HepG2 (cell line): ENCODE measurements around the gene ZG16B. TPM values are rescaled to one million over a fixed set of nuclear protein-coding genes. Genes with fewer than 3 reads are reported as not detected.

Experiments
- ATAC-seq: fragments of 200-7000 bp; cut with Tn5 transposase; 3 replicates; pipeline ENCODE4 v1.9.1; 2020; ENCODE audit warnings: mild to moderate bottlenecking, moderate library complexity
- Bru-seq: library from RNA; stranded (reverse); fragments of 400-500 nt; gene quantifications from one replicate; lab custom pipeline; 2021; lab: Mats Ljungman, UMichigan
- BruChase-seq, 2 experiments: library from RNA; stranded (reverse); fragments of 400-500 nt; gene quantifications; one replicate each; lab custom pipeline; 2021; lab: Mats Ljungman, UMichigan
- BruUV-seq: library from RNA; stranded (reverse); fragments of 400-500 nt; replicated peaks from 2 replicates; lab custom pipeline; 2021; lab: Mats Ljungman, UMichigan
- CTCF ChIA-PET: fragments of 300-600 bp; formaldehyde crosslinking; extraction: SDS; loops from one replicate; lab custom pipeline; 2021; ENCODE audit warnings: low total read pairs, inconsistent platforms, low intra/inter-chr PET ratio; lab: Yijun Ruan, JAX
- POLR2A ChIA-PET: fragments of 350-600 bp; sonication (Branson Sonifier 250); formaldehyde crosslinking; loops from one replicate; lab custom pipeline; 2020; ENCODE audit warnings: antibody characterized with exemption, inconsistent platforms; lab: Yijun Ruan, JAX
- DNase-seq: peaks from one replicate; pipeline ENCODE4 v3.0.0-alpha.2; 2015; ENCODE audit warnings: low spot score
- FAIRE-seq: peaks from 3 replicates; lab custom pipeline; 2011; peaks lifted over from hg19 to GRCh38; lab: Jason Lieb, UNC
- H2AFZ ChIP-seq: one replicate; pipeline ENCODE4 v1.6.1; 2011; ENCODE audit warnings: low read length, inconsistent platforms
- H3K27ac ChIP-seq: fragments of 300-600 bp; 3 replicates; pipeline ENCODE4 v1.8.0; 2011; ENCODE audit warnings: mixed run types, mild to moderate bottlenecking, mixed read lengths, low read length, inconsistent platforms; ENCODE audit not compliant: insufficient read depth; ENCODE audit errors: extremely low read length
- H3K27me3 ChIP-seq, 2 experiments: fragments of 200-600 bp in 1 of 2; 2 replicates in 1 of 2; 3 replicates in 1 of 2; pipeline versions ENCODE4 v1.6.0 to v1.8.0; 2011; ENCODE audit warnings: low read length in 2 of 2, mild to moderate bottlenecking in 2 of 2, moderate library complexity in 2 of 2, inconsistent platforms in 1 of 2; ENCODE audit not compliant: insufficient read depth in 2 of 2, control insufficient read depth in 1 of 2
- H3K36me3 ChIP-seq, 2 experiments: fragments of 200-600 bp in 1 of 2; replicated peaks in 1 of 2; 2 replicates in 1 of 2; 3 replicates in 1 of 2; pipeline versions ENCODE4 v1.5.1 to v1.8.0; 2011; ENCODE audit warnings: low read length in 2 of 2, inconsistent platforms in 1 of 2; ENCODE audit not compliant: insufficient read depth in 2 of 2, control insufficient read depth in 1 of 2
- H3K4me1 ChIP-seq: 2 replicates; pipeline ENCODE4 v1.5.1; 2012; ENCODE audit warnings: low read length, inconsistent platforms; ENCODE audit not compliant: insufficient read depth
- H3K4me2 ChIP-seq: 2 replicates; pipeline ENCODE4 v1.6.0; 2011; ENCODE audit warnings: low read depth, low read length, inconsistent platforms
- H3K4me3 ChIP-seq, 3 experiments: fragments of 200-600 bp in 1 of 3; sonication (generic), shearing (Covaris generic) in 1 of 3; replicated peaks in 1 of 3; 2 replicates each; pipeline ENCODE4 v1.5.1; 2011 to 2016; ENCODE audit warnings: low read length in 3 of 3, inconsistent platforms in 2 of 3, low read depth in 2 of 3, mild to moderate bottlenecking in 2 of 3, control low read depth in 1 of 3, mixed read lengths in 1 of 3; ENCODE audit not compliant: insufficient read depth in 1 of 3
- H3K79me2 ChIP-seq: one replicate; pipeline ENCODE4 v1.6.1; 2011; ENCODE audit warnings: low read length, inconsistent platforms; ENCODE audit not compliant: insufficient read depth
- H3K9ac ChIP-seq: 2 replicates; pipeline ENCODE4 v1.6.0; 2011; ENCODE audit warnings: mild to moderate bottlenecking, low read depth, low read length, inconsistent platforms; ENCODE audit not compliant: insufficient read depth
- H3K9me3 ChIP-seq: 2 replicates; pipeline ENCODE4 v1.5.1; 2012; ENCODE audit warnings: mild to moderate bottlenecking, low read length
- H4K20me1 ChIP-seq: 2 replicates; pipeline ENCODE4 v1.6.0; 2011; ENCODE audit warnings: inconsistent platforms, mild to moderate bottlenecking, low read length, moderate library complexity; ENCODE audit not compliant: insufficient read depth
- ELF3 ChIP-seq: IDR thresholded peaks from 2 replicates; pipeline ENCODE4 v1.6.1; 2016; ENCODE audit warnings: missing genetic modification reagents, missing compliant biosample characterization
- FOSL2 ChIP-seq: sonication (generic); formaldehyde crosslinking; IDR thresholded peaks from 2 replicates; pipeline ENCODE4 v1.4.0; 2020; ENCODE audit warnings: missing genetic modification reagents
- FOXK1 ChIP-seq: sonication (generic); formaldehyde crosslinking; IDR thresholded peaks from 2 replicates; pipeline ENCODE4 v1.4.0; 2020; ENCODE audit warnings: low read depth, missing genetic modification reagents, borderline replicate concordance
- GLI4 ChIP-seq: sonication (generic); formaldehyde crosslinking; IDR thresholded peaks from 2 replicates; pipeline ENCODE4 v1.5.1; 2020; ENCODE audit warnings: missing genetic modification reagents, mild to moderate bottlenecking, moderate library complexity, borderline replicate concordance
- RFX3 ChIP-seq: IDR thresholded peaks from 2 replicates; pipeline ENCODE4 v1.6.1; 2016; ENCODE audit warnings: missing biosample characterization, missing genetic modification reagents
- TCF7L2 ChIP-seq: IDR thresholded peaks from 2 replicates; pipeline ENCODE4 v1.6.1; 2011; ENCODE audit warnings: mild to moderate bottlenecking, low read depth, low read length, moderate library complexity
- ZNF75D ChIP-seq: sonication (generic); formaldehyde crosslinking; IDR thresholded peaks from 2 replicates; pipeline ENCODE4 v1.8.1; 2023; ENCODE audit warnings: missing genetic modification reagents, mild to moderate bottlenecking, borderline replicate concordance
- WGBS: methylation state at CpG from one replicate; pipeline ENCODE4 v1.1.6; 2017; ENCODE audit warnings: low lambda C conversion rate; 5-methylcytosine and 5-hydroxymethylcytosine counted together
- in situ Hi-C: cut with HindIII; loops from 2 replicates; pipeline ENCODE4 v1.10.0; 2017; ENCODE audit warnings: low pct_unique_long_range_greater_than_20kb; ENCODE audit not compliant: extremely low pct_ligation_motif_present
- intact Hi-C: fragments of 100-400 bp; cut with micrococcal nuclease; formaldehyde crosslinking; loops from one replicate; pipeline ENCODE4 v1.10.0; 2022; ENCODE audit not compliant: unreplicated experiment
- long read RNA-seq, 2 experiments: library from RNA in 1 of 2; library from polyadenylated mRNA in 1 of 2; stranded (forward) in 1 of 2; unstranded in 1 of 2; transcript quantifications; one replicate each; pipeline ENCODE4 v2.0.0, GENCODE V29; 2019 to 2022
- polyA minus RNA-seq, 3 experiments: library from RNA; depleted of rRNA, polyadenylated mRNA; stranded (reverse); fragments of >200 nt; gene quantifications; 2 replicates each; pipeline ENCODE4 v1.2.3, GENCODE V29; 2011; ENCODE audit warnings: low replicate concordance in 1 of 3
- polyA plus RNA-seq, 8 experiments: library from polyadenylated mRNA; depleted of rRNA in 3 of 8; stranded (reverse) in 7 of 8; unstranded in 1 of 8; fragments of >200 nt; fragmentation: Illumina TruSeq in 4 of 8; extraction: Trizol in 4 of 8; gene quantifications; 2 replicates each; pipeline versions ENCODE4 v1.2.1 to v1.2.3, GENCODE V29; 2011 to 2016; ENCODE audit warnings: low read depth in 4 of 8, missing spikeins in 1 of 8, mixed read lengths in 1 of 8; ENCODE audit not compliant: insufficient read depth in 1 of 8
- total RNA-seq, 5 experiments: library from RNA; depleted of rRNA; stranded (reverse); fragments of >200 nt; fragmentation: Illumina TruSeq; extraction: Trizol; gene quantifications; 2 replicates each; pipeline ENCODE4 v1.2.3, GENCODE V29; 2016; ENCODE audit warnings: low read depth in 1 of 5
- TF ChIP-seq, protein P1 (sequence below): sonication (generic); formaldehyde crosslinking; IDR thresholded peaks from 2 replicates; pipeline ENCODE4 v1.4.0; 2020; ENCODE audit warnings: missing genetic modification reagents
- TF ChIP-seq, protein P2 (sequence below): sonication (generic); formaldehyde crosslinking; IDR thresholded peaks from 2 replicates; pipeline ENCODE4 v1.5.0; 2020; ENCODE audit warnings: mild to moderate bottlenecking, missing genetic modification reagents, borderline replicate concordance

Gene ZG16B, protein sequence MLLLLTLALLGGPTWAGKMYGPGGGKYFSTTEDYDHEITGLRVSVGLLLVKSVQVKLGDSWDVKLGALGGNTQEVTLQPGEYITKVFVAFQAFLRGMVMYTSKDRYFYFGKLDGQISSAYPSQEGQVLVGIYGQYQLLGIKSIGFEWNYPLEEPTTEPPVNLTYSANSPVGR
- 1.5 and 1.8 TPM in 2 replicates for total RNA-seq (2016; rRNA removed; fragmentation: Illumina TruSeq; extraction: Trizol)
- 0.97 and 1.4 TPM in 2 replicates for total RNA-seq (2016; cell fraction: cytosol; rRNA removed; fragmentation: Illumina TruSeq; extraction: Trizol; ENCODE audit: low read depth)
- 0.97 and 1.7 TPM in 2 replicates for total RNA-seq (2016; cell fraction: insoluble cytoplasmic fraction; rRNA removed; fragmentation: Illumina TruSeq; extraction: Trizol)
- 2.0 and 2.2 TPM in 2 replicates for total RNA-seq (2016; cell fraction: membrane; rRNA removed; fragmentation: Illumina TruSeq; extraction: Trizol)
- total RNA-seq (2016; cell fraction: nucleus; rRNA removed; fragmentation: Illumina TruSeq; extraction: Trizol) = 1.4 and 1.9 TPM in 2 replicates
- 11.3 and 14.3 TPM in 2 replicates for polyA plus RNA-seq (2011; rRNA removed)
- 12.2 and 13.9 TPM in 2 replicates for polyA plus RNA-seq (2011; cell fraction: cytosol; rRNA removed)
- polyA plus RNA-seq (2011; cell fraction: nucleus; rRNA removed) = 8.9 and 18.3 TPM in 2 replicates
- 13.3 and 13.8 TPM in 2 replicates for polyA plus RNA-seq (2012)
- 1.0 and 1.1 TPM in 2 replicates for polyA plus RNA-seq (2016; cell fraction: cytosol; fragmentation: Illumina TruSeq; extraction: Trizol; ENCODE audit: low read depth)
- 0.84 and 1.1 TPM in 2 replicates for polyA plus RNA-seq (2016; cell fraction: insoluble cytoplasmic fraction; fragmentation: Illumina TruSeq; extraction: Trizol; ENCODE audit: low read depth)
- polyA plus RNA-seq (2016; cell fraction: membrane; fragmentation: Illumina TruSeq; extraction: Trizol; ENCODE audit: low read depth) = 1.4 TPM in 2 replicates
- polyA plus RNA-seq (2016; cell fraction: nucleus; fragmentation: Illumina TruSeq; extraction: Trizol; ENCODE audit: insufficient read depth, low read depth) = 2.4 and 4.4 TPM in 2 replicates
- polyA minus RNA-seq (2011; rRNA and poly(A)+ RNA removed; ENCODE audit: low replicate concordance) = 4.8 and 6.8 TPM in 2 replicates
- polyA minus RNA-seq (2011; cell fraction: cytosol; rRNA and poly(A)+ RNA removed) = 2.6 and 3.3 TPM in 2 replicates
- polyA minus RNA-seq (2011; cell fraction: nucleus; rRNA and poly(A)+ RNA removed) = 5.4 and 9.0 TPM in 2 replicates
- percentile 45 among the genes with signal in this experiment for Bru-seq, nascent RNA
- percentile 45 among the genes with signal in this experiment for BruChase-seq, experiment 1, labeled RNA remaining after a 6-hour chase
- percentile 41 among the genes with signal in this experiment for BruChase-seq, experiment 2, labeled RNA remaining after a 2-hour chase
- long read RNA-seq, experiment 1, transcript ZG16B-201 (4 exons, 831 nt) = major isoform, 8 of 10 reads
- long read RNA-seq, experiment 1, partial matches to known transcripts = 1 of 10 reads
- long read RNA-seq, experiment 1, other reads (novel, unspliced or antisense) = 0 of 10 reads
- long read RNA-seq, experiment 2, transcript ZG16B-204 (3 exons, 716 nt) = major isoform, 15 of 30 reads
- long read RNA-seq, experiment 2, transcript ZG16B-201 (4 exons, 831 nt) = minor isoform, 11 of 30 reads
- long read RNA-seq, experiment 2, partial matches to known transcripts = 1 of 30 reads
- long read RNA-seq, experiment 2, other reads (novel, unspliced or antisense) = 2 of 30 reads

DNA sequence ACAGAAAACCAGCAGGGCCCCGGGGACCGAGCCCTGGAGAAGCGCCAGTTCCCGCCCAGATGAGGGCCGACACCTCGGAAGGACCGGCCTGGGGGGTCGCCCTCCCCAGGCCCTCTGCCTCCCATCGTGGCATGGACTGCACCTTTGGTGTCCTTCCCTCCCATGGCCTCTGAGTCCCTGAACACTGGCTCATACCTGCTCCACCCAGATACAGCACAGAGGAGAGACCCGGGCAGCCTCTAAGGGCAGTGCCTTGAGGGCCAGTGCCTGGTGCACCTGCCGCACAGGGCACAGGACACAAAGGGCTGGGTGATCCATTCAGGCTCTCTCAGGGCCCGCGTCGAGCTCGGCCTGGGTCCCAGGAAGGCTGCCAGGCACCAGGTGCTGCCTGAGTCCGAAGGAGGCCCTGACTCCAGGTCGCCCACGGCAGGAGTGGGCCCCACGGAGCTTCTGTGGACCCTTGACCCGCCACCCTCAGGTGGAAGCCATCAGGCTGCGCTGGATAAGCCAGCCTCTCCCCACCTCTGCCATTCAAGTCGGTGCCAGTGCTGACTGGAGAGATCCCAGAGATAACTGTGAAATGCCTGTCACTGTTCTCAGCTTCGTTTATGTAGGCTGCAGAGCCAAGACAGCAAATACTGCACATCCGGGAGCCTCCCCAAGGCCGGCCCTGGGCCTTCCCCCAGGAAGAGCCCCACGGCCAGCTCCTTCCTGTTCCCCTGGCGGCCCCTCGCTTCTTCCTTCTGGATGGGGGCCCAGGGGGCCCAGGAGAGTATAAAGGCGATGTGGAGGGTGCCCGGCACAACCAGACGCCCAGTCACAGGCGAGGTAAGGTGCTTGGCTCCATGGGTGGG is at the start of gene ZG16B:
Gene ZG16B, plus strand, starts transcription at position 803 of the 854 bp plus-strand sequence. CDS start 139 bp downstream, outside the sequence.
- no TSS peak for BruUV-seq
- H3K9ac ChIP-seq = peak within 1 kb of the TSS; percentile 12; the same call in 1 of the 2 replicates
- no peaks in the 10 kb centered on the region for H3K36me3 ChIP-seq
- in situ Hi-C loops (loop anchor here (5.0 kb wide), 1 partner anchor 42 kb away; the partner anchor contains the start of gene PRSS33), intact Hi-C loops (no loop called here)
- H3K79me2 ChIP-seq = no peaks in the 10 kb centered on the region
- H2AFZ ChIP-seq = no peak within 1 kb of the TSS
- peak within 1 kb of the TSS; percentile 46 to 63 (median 57) for H3K4me3 ChIP-seq
- no peaks in the 10 kb centered on the region for H4K20me1 ChIP-seq
- peaks cover 41% of the 10 kb centered on the region for H3K4me1 ChIP-seq
- ATAC-seq (peak; percentile 60), FAIRE-seq (no peak), DNase-seq (peak; percentile 51)
- H3K27ac ChIP-seq = no peak within 1 kb of the TSS
- H3K27me3 ChIP-seq = peaks cover 1 to 68% of the 10 kb centered on the region in 2 experiments
- WGBS = 0% methylated on average over 2 of the region's 32 CpGs
- no peaks in the 10 kb centered on the region for H3K9me3 ChIP-seq
- H3K4me2 ChIP-seq = peak within 1 kb of the TSS; percentile 63
- ChIA-PET POLR2A (interaction anchor here (0.6 to 1.7 kb wide), 9 partner anchors 9 to 82 kb away, joined by 3 to 9 read pairs (median 3); partner anchors contain the start of genes ELOB, FLYWCH1 and FLYWCH2), CTCF (no interaction called here)
- TF ChIP-seq, protein P1, sequence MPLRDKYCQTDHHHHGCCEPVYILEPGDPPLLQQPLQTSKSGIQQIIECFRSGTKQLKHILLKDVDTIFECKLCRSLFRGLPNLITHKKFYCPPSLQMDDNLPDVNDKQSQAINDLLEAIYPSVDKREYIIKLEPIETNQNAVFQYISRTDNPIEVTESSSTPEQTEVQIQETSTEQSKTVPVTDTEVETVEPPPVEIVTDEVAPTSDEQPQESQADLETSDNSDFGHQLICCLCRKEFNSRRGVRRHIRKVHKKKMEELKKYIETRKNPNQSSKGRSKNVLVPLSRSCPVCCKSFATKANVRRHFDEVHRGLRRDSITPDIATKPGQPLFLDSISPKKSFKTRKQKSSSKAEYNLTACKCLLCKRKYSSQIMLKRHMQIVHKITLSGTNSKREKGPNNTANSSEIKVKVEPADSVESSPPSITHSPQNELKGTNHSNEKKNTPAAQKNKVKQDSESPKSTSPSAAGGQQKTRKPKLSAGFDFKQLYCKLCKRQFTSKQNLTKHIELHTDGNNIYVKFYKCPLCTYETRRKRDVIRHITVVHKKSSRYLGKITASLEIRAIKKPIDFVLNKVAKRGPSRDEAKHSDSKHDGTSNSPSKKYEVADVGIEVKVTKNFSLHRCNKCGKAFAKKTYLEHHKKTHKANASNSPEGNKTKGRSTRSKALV (CRISPR knock-in tag) = 0 out of 2 replicates have a peak, but pooled peaks have one; percentile 47
- TF ChIP-seq RFX3 (CRISPR knock-in tag) = no peak
- TF ChIP-seq FOSL2 = 0 out of 2 replicates have a peak, but pooled peaks have one; percentile 8
- no peak for TF ChIP-seq GLI4 (CRISPR knock-in tag)
- TF ChIP-seq, protein P2, sequence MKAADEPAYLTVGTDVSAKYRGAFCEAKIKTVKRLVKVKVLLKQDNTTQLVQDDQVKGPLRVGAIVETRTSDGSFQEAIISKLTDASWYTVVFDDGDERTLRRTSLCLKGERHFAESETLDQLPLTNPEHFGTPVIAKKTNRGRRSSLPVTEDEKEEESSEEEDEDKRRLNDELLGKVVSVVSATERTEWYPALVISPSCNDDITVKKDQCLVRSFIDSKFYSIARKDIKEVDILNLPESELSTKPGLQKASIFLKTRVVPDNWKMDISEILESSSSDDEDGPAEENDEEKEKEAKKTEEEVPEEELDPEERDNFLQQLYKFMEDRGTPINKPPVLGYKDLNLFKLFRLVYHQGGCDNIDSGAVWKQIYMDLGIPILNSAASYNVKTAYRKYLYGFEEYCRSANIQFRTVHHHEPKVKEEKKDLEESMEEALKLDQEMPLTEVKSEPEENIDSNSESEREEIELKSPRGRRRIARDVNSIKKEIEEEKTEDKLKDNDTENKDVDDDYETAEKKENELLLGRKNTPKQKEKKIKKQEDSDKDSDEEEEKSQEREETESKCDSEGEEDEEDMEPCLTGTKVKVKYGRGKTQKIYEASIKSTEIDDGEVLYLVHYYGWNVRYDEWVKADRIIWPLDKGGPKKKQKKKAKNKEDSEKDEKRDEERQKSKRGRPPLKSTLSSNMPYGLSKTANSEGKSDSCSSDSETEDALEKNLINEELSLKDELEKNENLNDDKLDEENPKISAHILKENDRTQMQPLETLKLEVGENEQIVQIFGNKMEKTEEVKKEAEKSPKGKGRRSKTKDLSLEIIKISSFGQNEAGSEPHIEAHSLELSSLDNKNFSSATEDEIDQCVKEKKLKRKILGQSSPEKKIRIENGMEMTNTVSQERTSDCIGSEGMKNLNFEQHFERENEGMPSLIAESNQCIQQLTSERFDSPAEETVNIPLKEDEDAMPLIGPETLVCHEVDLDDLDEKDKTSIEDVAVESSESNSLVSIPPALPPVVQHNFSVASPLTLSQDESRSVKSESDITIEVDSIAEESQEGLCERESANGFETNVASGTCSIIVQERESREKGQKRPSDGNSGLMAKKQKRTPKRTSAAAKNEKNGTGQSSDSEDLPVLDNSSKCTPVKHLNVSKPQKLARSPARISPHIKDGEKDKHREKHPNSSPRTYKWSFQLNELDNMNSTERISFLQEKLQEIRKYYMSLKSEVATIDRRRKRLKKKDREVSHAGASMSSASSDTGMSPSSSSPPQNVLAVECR (CRISPR knock-in tag) = peak; percentile 33; the same call in 1 of the 2 replicates
- no peak for TF ChIP-seq TCF7L2
- peak; percentile 83 for TF ChIP-seq ELF3
- no peak for TF ChIP-seq ZNF75D
- TF ChIP-seq FOXK1 (CRISPR knock-in tag) = 0 out of 2 replicates have a peak, but pooled peaks have one; percentile 8
